GM12878 (cell line): ENCODE measurements around the gene KRT7.

Experiments
- ATF2 ChIP-seq: IDR thresholded peaks from 2 replicates; pipeline ENCODE4 v1.6.1; 2012; ENCODE audit warnings: low read length, inconsistent platforms
- CBFB ChIP-seq: IDR thresholded peaks from 2 replicates; pipeline ENCODE4 v1.6.1; 2016; ENCODE audit warnings: antibody characterized with exemption, low read depth
- CTCF ChIP-seq, 3 experiments: IDR thresholded peaks in 2 of 3; conservative IDR thresholded peaks in 1 of 3; 2 replicates each; pipeline ENCODE4 v1.5.1; 2011; ENCODE audit warnings: low read depth in 3 of 3, low read length in 3 of 3, mild to moderate bottlenecking in 3 of 3, control low read depth in 2 of 3, moderate library complexity in 2 of 3, inconsistent platforms in 1 of 3, mixed read lengths in 1 of 3; ENCODE audit not compliant: control insufficient read depth in 2 of 3, insufficient read depth in 1 of 3; ENCODE audit errors: extremely low read depth in 1 of 3
- EP300 ChIP-seq, 2 experiments: fragments of 150-350 bp in 1 of 2; IDR thresholded peaks; 2 replicates each; pipeline ENCODE4 v1.6.1; 2011 to 2012; ENCODE audit warnings: low read depth in 2 of 2, low read length in 2 of 2, borderline replicate concordance in 1 of 2, improper control_type of control experiment in 1 of 2, inconsistent platforms in 1 of 2; ENCODE audit not compliant: control insufficient read depth in 1 of 2
- NFYB ChIP-seq: IDR thresholded peaks from 2 replicates; pipeline ENCODE4 v1.6.1; 2011; ENCODE audit warnings: low read depth, mild to moderate bottlenecking, low read length, improper control_type of control experiment, moderate library complexity; ENCODE audit not compliant: insufficient read depth
- NR2F1 ChIP-seq: fragments of 450-650 bp; conservative IDR thresholded peaks from 2 replicates; pipeline ENCODE4 v1.6.1; 2017; ENCODE audit warnings: mild to moderate bottlenecking
- POLR2A ChIP-seq: IDR thresholded peaks from 2 replicates; pipeline ENCODE4 v1.6.1; 2011; ENCODE audit warnings: low read depth, mild to moderate bottlenecking, low read length
- POLR2AphosphoS5 ChIP-seq: IDR thresholded peaks from 2 replicates; pipeline ENCODE4 v1.6.1; 2011; ENCODE audit warnings: mild to moderate bottlenecking, low read length, inconsistent platforms
- RAD21 ChIP-seq: IDR thresholded peaks from 2 replicates; pipeline ENCODE4 v1.6.1; 2011; ENCODE audit warnings: mild to moderate bottlenecking, low read depth, low read length, moderate library complexity; ENCODE audit not compliant: insufficient read depth
- RAD51 ChIP-seq: fragments of 450-650 bp; IDR thresholded peaks from 2 replicates; pipeline ENCODE4 v1.6.1; 2016; ENCODE audit warnings: moderate library complexity, mild to moderate bottlenecking, inconsistent platforms
- SP1 ChIP-seq: IDR thresholded peaks from one replicate; pipeline ENCODE4 v1.6.1; 2011; ENCODE audit warnings: low read depth, low read length
- SUZ12 ChIP-seq: fragments of 200-600 bp; sonication (generic); IDR thresholded peaks from one replicate; pipeline ENCODE4 v1.6.1; 2018; ENCODE audit warnings: antibody characterized with exemption, mild to moderate bottlenecking; ENCODE audit not compliant: unreplicated experiment
- TAF1 ChIP-seq: IDR thresholded peaks from 2 replicates; pipeline ENCODE4 v1.6.1; 2011; ENCODE audit warnings: mild to moderate bottlenecking, low read depth, low read length, borderline replicate concordance
- TCF7 ChIP-seq: IDR thresholded peaks from 2 replicates; pipeline ENCODE4 v1.6.1; 2014; ENCODE audit warnings: antibody characterized with exemption, borderline replicate concordance

GRCh38 chr12:52204095-52204930 is 28.7 kb upstream of the KRT7 start:
- TF ChIP-seq CBFB = no peak
- TF ChIP-seq SUZ12 = no peak
- no peak for TF ChIP-seq POLR2A
- no peak for TF ChIP-seq CTCF (IDR thresholded peaks at IDR 0.05 in 2 of 3, conservative IDR thresholded peaks at IDR 0.05 in 1 of 3; ENCODE audit: control insufficient read depth in 2 of 3, extremely low read depth in 1 of 3, insufficient read depth in 1 of 3, low read depth in 3 of 3, low read length in 3 of 3)
- no peak for TF ChIP-seq SP1
- TF ChIP-seq NR2F1 = no peak
- TF ChIP-seq EP300 (IDR thresholded peaks at IDR 0.05; ENCODE audit: borderline replicate concordance in 1 of 2, control insufficient read depth in 1 of 2, low read depth in 2 of 2, low read length in 2 of 2) = no peak
- TF ChIP-seq NFYB = no peak
- no peak for TF ChIP-seq RAD21
- TF ChIP-seq TCF7 = no peak
- TF ChIP-seq POLR2AphosphoS5 = no peak
- TF ChIP-seq RAD51 = no peak
- no peak for TF ChIP-seq TAF1
- TF ChIP-seq ATF2 = no peak
